D721Med (cell line): ENCODE data around the gene PPM1K.

Source experiments
- DNase-seq: peaks from one replicate; pipeline ENCODE4 v3.0.0; 2011; ENCODE audit warnings: low spot score; ENCODE audit not compliant: insufficient read length
- FAIRE-seq: peaks from 2 replicates; lab custom pipeline; 2011; peaks lifted over from hg19 to GRCh38; lab: Jason Lieb, UNC
- CTCF ChIP-seq: IDR thresholded peaks from 2 replicates; pipeline ENCODE4 v1.5.1; 2012; ENCODE audit warnings: mild to moderate bottlenecking, control low read depth; ENCODE audit not compliant: insufficient read depth; ENCODE audit errors: missing control alignments

The PPM1K gene

GRCh38 chr4:88276952-88277710 is 7.2 kb downstream of the PPM1K start:
- no peak for TF ChIP-seq CTCF
- FAIRE-seq (no peak), DNase-seq (no peak)

GRCh38 chr4:88275949-88276515 is 8.3 kb downstream of the PPM1K start:
- DNase-seq (no peak), FAIRE-seq (no peak)
- TF ChIP-seq CTCF: no peak

GRCh38 chr4:88275516-88275915 is 8.8 kb downstream of the PPM1K start:
- no peak for FAIRE-seq
- no peak for TF ChIP-seq CTCF
- DNase-seq: no peak

- no peak for TF ChIP-seq CTCF
- DNase-seq (no peak), FAIRE-seq (no peak)
These were observed 15.4 kb downstream of the PPM1K start for GRCh38 chr4:88268913-88269312.

GRCh38 chr4:88264336-88264735 is 20.0 kb downstream of the PPM1K start:
- TF ChIP-seq CTCF: no peak
- DNase-seq: no peak
- no peak for FAIRE-seq

GRCh38 chr4:88257726-88258125 is 26.6 kb downstream of the PPM1K start:
- DNase-seq: no peak
- FAIRE-seq: no peak
- TF ChIP-seq CTCF: no peak

- FAIRE-seq (no peak), DNase-seq (no peak)
- TF ChIP-seq CTCF: no peak
These were observed 29.2 kb downstream of the PPM1K start for GRCh38 chr4:88255111-88255510.
